ENCODE measurements around the gene MRPS7.

GRCh38 chr17:75263055-75263454 is 1.4 kb downstream of the MRPS7 start:
- TF ChIP-seq EP300 (IDR thresholded peaks at IDR 0.05; ENCODE audit: borderline replicate concordance in 1 of 2, low read depth in 2 of 2, low read length in 2 of 2) (no peak), SP1 (IDR thresholded peaks at IDR 0.05; ENCODE audit: low read depth, low read length) (no peak), CTCF (IDR thresholded peaks at IDR 0.05; ENCODE audit: control extremely low read depth in 1 of 3, insufficient read depth in 1 of 3, low read depth in 1 of 3, low read length in 3 of 3) (peak in 1 of 3 experiments; percentile 30; a peak in 1 of 4 replicates), EZH2 (IDR thresholded peaks at IDR 0.05; ENCODE audit: low read depth, low read length, severe bottlenecking) (no peak), CHD2 (IDR thresholded peaks at IDR 0.05; ENCODE audit: low read length) (no peak), EGR1 (IDR thresholded peaks at IDR 0.05; ENCODE audit: borderline replicate concordance, low read depth, low read length) (no peak), POLR2A (IDR thresholded peaks at IDR 0.05; ENCODE audit: control extremely low read depth in 1 of 2, low read depth in 2 of 2, low read length in 2 of 2) (no peak), JUN (IDR thresholded peaks at IDR 0.05; ENCODE audit: low read depth, low read length) (no peak), ZNF274 (IDR thresholded peaks at IDR 0.05; ENCODE audit: borderline replicate concordance, extremely low read depth, low read length) (no peak), SP2 (IDR thresholded peaks at IDR 0.05; ENCODE audit: low read length) (no peak), CBX8 (IDR thresholded peaks at IDR 0.05; ENCODE audit: borderline replicate concordance, low read depth, low read length) (no peak)
